ENCODE results near the gene ZNF462. TPM values are rescaled to one million over a fixed set of nuclear protein-coding genes. Genes with fewer than 3 reads are reported as not detected.

The ZNF462 gene
- total RNA-seq, 1 experiment from 2014 or later, result 164 TPM

DNA sequence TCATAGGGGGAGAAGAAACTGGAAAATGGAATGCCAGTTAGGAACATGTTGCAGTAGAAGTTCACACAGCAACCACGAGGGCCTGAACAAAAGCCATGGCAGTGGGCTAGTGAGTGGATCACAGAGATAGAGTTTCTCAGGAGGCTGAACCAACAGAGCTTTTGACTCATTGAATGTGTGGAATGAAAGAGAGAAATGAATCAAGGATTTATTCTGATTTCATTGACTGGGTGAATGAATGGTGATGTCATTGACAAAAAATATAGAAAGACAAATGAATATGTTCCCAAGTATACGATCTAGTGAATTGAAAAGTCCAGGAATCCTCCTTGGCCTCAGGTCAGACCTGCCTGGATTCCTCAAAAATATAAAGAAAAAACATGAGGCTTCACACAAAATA, 99.2 kb downstream of the ZNF462 start:
- Histone ChIP-seq H4K5ac (ENCODE audit: insufficient read length, low read depth, low read length) (no peak overlapping the region), H3K23me2 (ENCODE audit: insufficient read length, low read depth, low read length, poor library complexity, severe bottlenecking) (no peaks in the 10 kb centered on the region), H2BK20ac (ENCODE audit: low read depth, low read length, poor library complexity, severe bottlenecking) (no peak overlapping the region), H2BK15ac (ENCODE audit: low read depth, low read length) (no peak overlapping the region), H4K20me1 (ENCODE audit: control insufficient read depth, insufficient read depth, insufficient read length) (no peaks in the 10 kb centered on the region), H3K14ac (ENCODE audit: insufficient read depth, low read length) (no peak overlapping the region), H4K91ac (ENCODE audit: insufficient read length, low read depth, low read length) (no peak overlapping the region), H3K4me1 (ENCODE audit: insufficient read depth, low read length) (peaks cover 2% of the 10 kb centered on the region; the same call in 1 of the 2 replicates), H2AK5ac (ENCODE audit: insufficient read length, low read length) (no peak overlapping the region), H3K79me2 (ENCODE audit: insufficient read depth, low read length) (no peaks in the 10 kb centered on the region), H3K18ac (ENCODE audit: insufficient read length, low read depth, low read length) (no peak overlapping the region), H3K9me3 (ENCODE audit: control insufficient read depth, low read depth, low read length) (no peaks in the 10 kb centered on the region), H2AFZ (ENCODE audit: low read length) (no peak overlapping the region), H3K9ac (ENCODE audit: extremely low read depth, insufficient read length, low read length) (no peak overlapping the region), H3K4ac (ENCODE audit: low read depth, low read length) (no peak overlapping the region), H3T11ph (ENCODE audit: low read length) (no peak overlapping the region), H3K56ac (ENCODE audit: insufficient read length, low read depth, low read length) (no peak overlapping the region), H2BK5ac (ENCODE audit: insufficient read length, low read length) (no peak overlapping the region), H3K27ac (ENCODE audit: insufficient read length, low read depth, low read length) (no peak overlapping the region), H3K79me1 (ENCODE audit: insufficient read depth, low read depth, low read length, poor library complexity, severe bottlenecking) (peaks cover 3% of the 10 kb centered on the region), H3K4me2 (ENCODE audit: insufficient read depth, insufficient read length, low read length) (no peak overlapping the region), H4K8ac (replicated peaks; ENCODE audit: insufficient read length, low read depth, low read length) (no peak overlapping the region), H2BK120ac (ENCODE audit: low read depth, low read length, poor library complexity, severe bottlenecking) (no peak overlapping the region), H3K27me3 (ENCODE audit: insufficient read depth, low read length) (no peaks in the 10 kb centered on the region), H3K23ac (ENCODE audit: insufficient read length, low read depth, low read length) (no peak overlapping the region), H2BK12ac (ENCODE audit: insufficient read length, low read depth, low read length) (no peak overlapping the region)
- Mint-ChIP-seq H3K4me1 (peaks cover 32 to 56% of the 10 kb centered on the region in 2 experiments), H3K27me3 (ENCODE audit: low read depth) (no peaks in the 10 kb centered on the region), H3K9me3 (no peaks in the 10 kb centered on the region), H3K4me3 (no peak overlapping the region), H3K27ac (peak overlapping the region in 1 of 3 experiments; percentile 39; a peak in 2 of 7 replicates), H3K36me3 (ENCODE audit: insufficient read depth in 1 of 3, low read depth in 3 of 3) (peaks cover 49 to 75% (median 72%) of the 10 kb centered on the region in 3 experiments)
- WGBS (ENCODE audit: extremely low coverage, insufficient read length, low lambda C conversion rate), result no CpG with 5 or more reads among the region's 2 CpGs
- TF ChIP-seq, protein P1, sequence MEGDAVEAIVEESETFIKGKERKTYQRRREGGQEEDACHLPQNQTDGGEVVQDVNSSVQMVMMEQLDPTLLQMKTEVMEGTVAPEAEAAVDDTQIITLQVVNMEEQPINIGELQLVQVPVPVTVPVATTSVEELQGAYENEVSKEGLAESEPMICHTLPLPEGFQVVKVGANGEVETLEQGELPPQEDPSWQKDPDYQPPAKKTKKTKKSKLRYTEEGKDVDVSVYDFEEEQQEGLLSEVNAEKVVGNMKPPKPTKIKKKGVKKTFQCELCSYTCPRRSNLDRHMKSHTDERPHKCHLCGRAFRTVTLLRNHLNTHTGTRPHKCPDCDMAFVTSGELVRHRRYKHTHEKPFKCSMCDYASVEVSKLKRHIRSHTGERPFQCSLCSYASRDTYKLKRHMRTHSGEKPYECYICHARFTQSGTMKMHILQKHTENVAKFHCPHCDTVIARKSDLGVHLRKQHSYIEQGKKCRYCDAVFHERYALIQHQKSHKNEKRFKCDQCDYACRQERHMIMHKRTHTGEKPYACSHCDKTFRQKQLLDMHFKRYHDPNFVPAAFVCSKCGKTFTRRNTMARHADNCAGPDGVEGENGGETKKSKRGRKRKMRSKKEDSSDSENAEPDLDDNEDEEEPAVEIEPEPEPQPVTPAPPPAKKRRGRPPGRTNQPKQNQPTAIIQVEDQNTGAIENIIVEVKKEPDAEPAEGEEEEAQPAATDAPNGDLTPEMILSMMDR (conservative IDR thresholded peaks at IDR 0.05), result no peak
- DNase-seq, result no peak
